Measurements from ENCODE around the gene DCHS2.

GRCh38 chr4:154184238-154184637 is 307.4 kb downstream of the DCHS2 start:
- no peak for TF ChIP-seq POLR2A (IDR thresholded peaks at IDR 0.05; ENCODE audit: low read length)
- no peak for TF ChIP-seq GATA1 (IDR thresholded peaks at IDR 0.05; ENCODE audit: low read depth, low read length)
